ENCODE measurements around the gene DSTN.

DSTN gene

GRCh38 chr20:17617212-17617867 is 47.5 kb downstream of the DSTN start:
- no peak overlapping the region for H3K4me3 ChIP-seq (replicated peaks; ENCODE audit: low read depth, low read length)
- peak; percentile 45 for DNase-seq (ENCODE audit: low read depth)
- peak; percentile 55 for TF ChIP-seq CTCF (IDR thresholded peaks at IDR 0.05; ENCODE audit: low read length, missing control alignments)

GRCh38 chr20:17617868-17618672 is 48.2 kb downstream of the DSTN start:
- TF ChIP-seq CTCF (IDR thresholded peaks at IDR 0.05; ENCODE audit: low read length, missing control alignments), result no peak

GRCh38 chr20:17618673-17619013 is 48.8 kb downstream of the DSTN start:
- TF ChIP-seq CTCF (IDR thresholded peaks at IDR 0.05; ENCODE audit: low read length, missing control alignments), result no peak
- no peak for DNase-seq (ENCODE audit: low read depth)
- no peak overlapping the region for H3K4me3 ChIP-seq (replicated peaks; ENCODE audit: low read depth, low read length)

More at GRCh38 chr20:17617868-17618672, 48.2 kb downstream of the DSTN start:
- no peak overlapping the region for H3K4me3 ChIP-seq (replicated peaks; ENCODE audit: low read depth, low read length)
- no peak for DNase-seq (ENCODE audit: low read depth)

GRCh38 chr20:17619351-17620093 is 49.6 kb downstream of the DSTN start:
- DNase-seq (ENCODE audit: low read depth), result no peak
- no peak for TF ChIP-seq CTCF (IDR thresholded peaks at IDR 0.05; ENCODE audit: low read length, missing control alignments)
- no peak overlapping the region for H3K4me3 ChIP-seq (replicated peaks; ENCODE audit: low read depth, low read length)

GRCh38 chr20:17620371-17621228 is 50.7 kb downstream of the DSTN start:
- TF ChIP-seq CTCF (IDR thresholded peaks at IDR 0.05; ENCODE audit: low read length, missing control alignments), result no peak
- H3K4me3 ChIP-seq (replicated peaks; ENCODE audit: low read depth, low read length), result no peak overlapping the region
- no peak for DNase-seq (ENCODE audit: low read depth)

GRCh38 chr20:17621229-17621968 is 51.5 kb downstream of the DSTN start:
- no peak for DNase-seq (ENCODE audit: low read depth)
- TF ChIP-seq CTCF (IDR thresholded peaks at IDR 0.05; ENCODE audit: low read length, missing control alignments), result no peak
- no peak overlapping the region for H3K4me3 ChIP-seq (replicated peaks; ENCODE audit: low read depth, low read length)
